ENCODE results near the gene CSNK1D. TPM values are rescaled to one million over a fixed set of nuclear protein-coding genes. Genes with fewer than 3 reads are reported as not detected.
"Not testable (repeated sequence)": the region's sequence is repeated elsewhere in the genome, so short reads cannot be mapped to it uniquely, and the experiment has no call there.

Gene CSNK1D
- total RNA-seq, 1 donor from 2014 or later, result 160 TPM

GRCh38 chr17:82217530-82218204 is 55.8 kb downstream of the CSNK1D start:
- intact Hi-C loops (cut with micrococcal nuclease), result no loop called here

GRCh38 chr17:82217120-82217529 is 56.4 kb downstream of the CSNK1D start:
- intact Hi-C loops (cut with micrococcal nuclease), result no loop called here

GRCh38 chr17:82216301-82217119 is 57.0 kb downstream of the CSNK1D start:
- intact Hi-C loops (cut with micrococcal nuclease), result loop anchor here (1.0 kb wide), 1 partner anchor 12 kb away; no protein-coding TSS in a partner anchor

DNA sequence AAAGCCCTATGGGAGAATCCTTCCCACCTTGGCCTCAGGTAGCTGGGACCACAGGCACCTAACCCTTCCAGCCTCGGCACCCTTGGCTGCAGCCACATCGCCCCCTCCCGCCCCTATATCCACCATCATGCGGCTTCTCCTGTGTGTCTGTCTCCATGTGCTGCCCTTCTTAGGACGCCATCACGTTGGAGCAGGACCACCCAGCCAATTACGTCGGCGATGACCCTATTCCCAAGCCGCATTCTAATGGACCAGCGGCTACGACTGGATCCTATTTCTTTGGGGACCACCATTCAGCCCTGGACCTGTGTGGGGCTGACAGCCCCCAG is 57.6 kb downstream of the CSNK1D start:
- intact Hi-C loops (cut with micrococcal nuclease), result loop anchor here (1.0 kb wide), 1 partner anchor 12 kb away; no protein-coding TSS in a partner anchor

DNA sequence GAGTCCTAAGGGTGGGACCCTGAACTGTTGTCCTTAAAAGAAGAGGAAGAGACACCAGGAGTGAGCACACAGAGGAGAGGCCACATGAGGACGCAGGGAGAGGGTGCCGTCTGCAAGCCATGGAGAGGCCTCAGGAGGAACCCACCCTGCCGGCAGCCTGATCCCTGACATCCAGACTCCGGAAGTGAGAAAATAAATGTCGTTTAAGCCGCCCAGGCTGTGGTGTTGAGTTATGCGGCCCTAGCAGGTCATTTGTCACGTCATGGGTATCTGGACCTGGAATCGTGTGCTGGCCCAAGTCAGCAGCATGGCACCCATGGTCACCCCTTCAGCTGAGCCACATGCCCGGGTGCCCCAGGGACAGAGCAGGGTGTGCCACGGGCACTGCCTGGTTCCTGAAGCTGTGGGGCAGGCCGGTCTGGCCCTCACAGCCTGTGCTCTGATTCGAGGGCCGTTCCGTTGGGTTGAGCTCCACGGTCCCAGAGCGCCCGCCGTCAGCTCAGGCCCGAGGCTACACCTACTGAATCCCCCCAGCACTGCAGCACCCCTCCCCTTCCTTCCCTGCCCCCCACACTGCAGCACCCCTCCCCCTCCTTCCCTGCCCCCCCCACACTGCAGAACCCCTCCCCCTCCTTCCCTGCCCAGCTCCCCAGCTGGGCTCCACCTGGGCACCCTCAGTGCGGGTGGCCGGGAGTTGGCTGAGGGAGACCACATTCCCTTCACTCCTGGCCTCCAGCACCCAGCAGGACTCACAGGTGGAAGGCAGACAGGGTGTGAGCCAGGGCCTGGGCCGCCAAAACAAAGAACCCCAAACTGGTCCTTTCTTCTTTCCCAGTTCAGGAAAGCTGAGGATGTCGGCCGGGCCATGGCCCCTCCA is 58.2 kb downstream of the CSNK1D start:
- intact Hi-C loops (cut with micrococcal nuclease), result no loop called here

DNA sequence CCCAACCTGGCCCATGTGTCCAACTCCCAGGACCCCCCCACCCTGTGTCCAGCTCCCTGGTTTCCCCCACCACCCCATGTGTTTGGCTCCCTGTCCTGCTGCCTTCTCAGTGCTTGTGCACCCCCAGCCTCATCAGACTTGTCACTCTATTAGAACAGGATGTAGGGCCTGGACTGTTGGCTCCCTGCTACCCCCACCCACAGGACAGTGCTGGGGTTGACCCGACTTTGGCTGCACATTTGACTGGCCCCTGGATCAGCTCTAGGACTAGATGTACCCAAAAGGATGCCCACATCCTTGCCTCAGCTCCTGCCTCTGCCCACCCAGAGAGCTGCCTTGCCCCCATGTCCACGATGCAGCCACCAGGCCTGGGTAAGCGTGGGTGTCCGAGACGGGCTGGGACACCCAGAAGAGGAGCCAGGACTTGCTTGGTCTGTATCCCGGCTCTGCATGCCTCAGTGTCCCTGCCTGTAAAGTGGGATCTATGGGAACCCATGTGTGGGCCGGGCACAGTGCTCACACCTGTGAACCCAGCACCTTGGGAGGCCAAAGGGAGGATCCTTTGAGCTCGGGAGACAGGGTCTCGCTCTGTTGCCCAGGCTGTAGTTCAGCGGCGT is 59.4 kb downstream of the CSNK1D start:
- intact Hi-C loops (cut with micrococcal nuclease), result no loop called here

GRCh38 chr17:82213251-82214011 is 60.1 kb downstream of the CSNK1D start:
- intact Hi-C loops (cut with micrococcal nuclease), result no loop called here

- intact Hi-C loops (cut with micrococcal nuclease), result no loop called here
Observed at GRCh38 chr17:82212331-82213250, 60.9 kb downstream of the CSNK1D start, which contains the start of gene CCDC57. Gene CCDC57 (minus strand): TSS chr17:82212842. CDS start chr17:82201944, 10,898 bp downstream.

DNA sequence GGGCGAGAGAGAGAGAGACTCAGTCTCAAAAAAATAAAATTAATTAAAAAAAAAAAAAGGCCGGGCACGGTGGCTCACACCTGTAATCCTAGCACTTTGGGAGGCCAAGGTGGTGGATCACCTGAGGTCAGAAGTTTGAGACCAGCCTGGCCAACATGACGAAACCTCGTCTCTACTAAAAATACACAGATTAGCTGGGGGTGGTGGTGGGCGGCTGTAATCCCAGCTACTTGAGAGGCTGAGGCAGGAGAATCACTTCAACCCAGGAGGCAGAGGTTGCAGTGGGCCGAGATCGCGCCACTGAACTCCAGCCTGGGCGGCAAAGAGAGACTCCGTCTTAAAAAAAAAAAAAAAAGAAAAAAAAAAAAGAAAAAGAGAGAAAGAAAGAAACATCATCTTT is 62.8 kb downstream of the CSNK1D start:
- intact Hi-C loops (cut with micrococcal nuclease), result not testable (repeated sequence)

DNA sequence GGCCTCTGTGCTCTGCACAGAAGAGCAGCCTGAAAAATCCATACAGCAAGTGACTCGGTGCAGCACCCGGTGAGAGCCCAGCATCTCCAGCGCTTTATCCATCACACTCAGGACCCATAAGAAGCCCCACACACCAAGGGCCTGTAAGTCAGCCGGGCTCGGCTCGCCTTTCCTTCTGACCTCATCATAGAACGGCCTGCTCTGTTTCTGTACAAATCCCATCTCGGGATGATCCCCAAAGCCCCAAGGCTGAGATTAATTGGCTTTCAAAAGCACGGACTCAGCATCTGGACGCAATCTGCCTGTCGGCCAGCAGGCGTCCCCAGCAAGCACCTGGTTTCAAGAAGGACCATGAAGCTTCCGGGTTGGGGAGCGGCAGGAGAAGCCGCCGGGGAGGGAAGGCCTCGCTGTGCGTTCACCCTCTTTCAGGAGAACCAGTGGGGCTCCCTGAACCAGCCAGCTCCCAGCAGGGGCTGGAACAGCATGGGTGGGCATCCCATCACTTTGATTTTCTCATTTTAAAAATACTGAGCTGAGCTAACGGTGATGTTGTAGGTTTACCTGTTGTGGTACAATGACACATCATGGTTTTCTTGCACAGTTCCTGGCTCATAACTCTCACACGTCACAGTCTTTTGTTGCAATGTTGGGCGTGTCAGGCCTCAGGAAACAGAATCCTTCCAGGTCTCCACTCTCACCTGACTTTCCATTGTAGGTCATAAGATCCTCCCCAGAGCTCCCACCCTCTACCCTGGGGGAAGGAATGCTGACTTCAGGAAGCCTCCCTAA is 67.6 kb downstream of the CSNK1D start:
- intact Hi-C loops (cut with micrococcal nuclease), result loop anchor here (1.0 to 10.0 kb wide), 5 partner anchors 22 to 209 kb away; partner anchors contain the start of genes CENPX, CSNK1D, DCXR and HEXD

- intact Hi-C loops (cut with micrococcal nuclease), result loop anchor here (5.0 to 10.0 kb wide), 2 partner anchors 168 to 210 kb away; partner anchors contain the start of genes DCXR, HEXD and OGFOD3
Observed at GRCh38 chr17:82204831-82205719, 68.4 kb downstream of the CSNK1D start.

DNA sequence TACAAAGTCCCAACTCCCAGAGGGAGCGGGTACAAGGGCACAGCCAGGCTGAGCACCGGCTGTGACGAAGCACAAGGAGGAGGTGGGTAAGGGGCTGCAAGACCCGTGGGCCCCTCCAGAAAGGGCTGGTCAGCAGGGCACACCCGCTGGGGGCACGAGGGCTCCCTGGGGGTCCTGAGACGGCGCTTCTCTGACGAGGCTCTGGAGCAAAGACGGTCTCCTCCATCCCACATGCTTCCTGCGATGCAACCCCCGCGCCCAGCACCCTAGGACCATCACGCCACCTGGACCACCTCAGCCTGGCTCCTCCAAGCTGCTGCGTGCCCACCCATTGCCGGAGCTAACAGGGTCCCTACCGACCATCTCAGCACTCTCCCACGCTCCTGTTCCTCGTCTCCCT is 69.6 kb downstream of the CSNK1D start:
- intact Hi-C loops (cut with micrococcal nuclease), result loop anchor here (10.0 kb wide), 1 partner anchor 211 kb away; the partner anchor contains the start of genes HEXD and OGFOD3

- intact Hi-C loops (cut with micrococcal nuclease), result loop anchor here (10.0 kb wide), 1 partner anchor 212 kb away; the partner anchor contains the start of genes HEXD and OGFOD3
Observed at GRCh38 chr17:82202981-82203380, 70.5 kb downstream of the CSNK1D start.

GRCh38 chr17:82201498-82201910 is 72.0 kb downstream of the CSNK1D start:
- intact Hi-C loops (cut with micrococcal nuclease), result loop anchor here (10.0 kb wide), 1 partner anchor 213 kb away; the partner anchor contains the start of genes HEXD and OGFOD3

GRCh38 chr17:82200743-82201497 is 72.6 kb downstream of the CSNK1D start:
- intact Hi-C loops (cut with micrococcal nuclease), result loop anchor here (10.0 kb wide), 1 partner anchor 214 kb away; the partner anchor contains the start of genes HEXD and OGFOD3

DNA sequence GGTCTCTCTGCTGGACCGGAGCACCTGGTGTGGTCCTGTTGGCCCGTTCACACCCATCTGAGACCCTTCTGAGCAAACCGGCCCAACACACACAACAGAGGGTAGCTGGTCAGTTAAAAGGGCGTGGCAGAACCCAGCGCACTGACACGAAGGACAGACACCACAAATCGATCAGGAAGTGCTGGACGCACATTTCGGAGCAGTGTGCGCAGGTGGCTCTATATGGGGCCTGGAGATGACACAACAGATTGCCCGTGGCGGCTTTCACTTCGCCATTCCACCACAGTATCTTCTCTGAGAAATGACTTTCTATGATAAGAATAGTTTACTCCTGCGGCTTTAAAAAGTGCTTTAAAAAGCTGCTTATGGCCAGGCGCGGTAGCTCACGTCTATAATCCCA is 73.4 kb downstream of the CSNK1D start:
- intact Hi-C loops (cut with micrococcal nuclease), result loop anchor here (10.0 kb wide), 1 partner anchor 215 kb away; the partner anchor contains the start of genes HEXD and OGFOD3

All from T-helper 1 cell treated with Interleukin-12 subunit alpha and Interleukin-12 subunit beta and Interleukin-4 antibody, amounts not matched to agents 30 ng/mL and 1 ng/mL, for 36 hours (primary cell).